Gastroesophageal sphincter (tissue), 4 donors: Measurements from ENCODE around the gene TOX2. TPM values are rescaled to one million over a fixed set of nuclear protein-coding genes. Genes with fewer than 3 reads are reported as not detected.

Experiments used
- ATAC-seq: fragments of 150-250 bp; one replicate; pipeline ENCODE4 v1.9.1; 2016; ENCODE audit warnings: mild to moderate bottlenecking, moderate library complexity
- H3K27ac ChIP-seq, 4 donors: fragments of 200-600 bp; sonication (generic) in 3 of 4; 1 replicate in 3 of 4; 2 replicates in 1 of 4; pipeline ENCODE4 v1.5.1; 2016 to 2019
- H3K27me3 ChIP-seq: fragments of 200-600 bp; sonication (generic); one replicate; pipeline ENCODE4 v1.5.1; 2019
- H3K36me3 ChIP-seq, 2 donors: fragments of 200-600 bp; sonication (generic); one replicate each; pipeline ENCODE4 v1.5.1; 2019; ENCODE audit warnings: control low read depth in 1 of 2
- H3K4me1 ChIP-seq, 3 donors: fragments of 200-600 bp; sonication (generic); 1 replicate in 2 of 3; 2 replicates in 1 of 3; pipeline ENCODE4 v1.5.1; 2016 to 2019; ENCODE audit warnings: control low read depth in 2 of 3
- H3K4me3 ChIP-seq, 2 donors: fragments of 200-600 bp; sonication (generic); one replicate each; pipeline ENCODE4 v1.5.1; 2019; ENCODE audit warnings: mild to moderate bottlenecking in 1 of 2, moderate library complexity in 1 of 2
- H3K9me3 ChIP-seq, 3 donors: fragments of 200-600 bp; sonication (generic); one replicate each; pipeline ENCODE4 v1.5.1; 2017 to 2019; ENCODE audit warnings: control low read depth in 2 of 3
- CTCF ChIP-seq, 4 experiments: fragments of 200-600 bp in 2 of 4; fragments of 450-650 bp in 2 of 4; sonication (generic) in 1 of 4; IDR thresholded peaks; one replicate each; pipeline ENCODE4 v1.5.1; 2017 to 2019; ENCODE audit warnings: antibody characterized with exemption in 4 of 4, mild to moderate bottlenecking in 2 of 4, moderate library complexity in 2 of 4
- EP300 ChIP-seq: sonication (generic); formaldehyde crosslinking; IDR thresholded peaks from one replicate; pipeline ENCODE4 v1.6.1; 2017; ENCODE audit warnings: antibody characterized with exemption, mild to moderate bottlenecking
- POLR2A ChIP-seq, 2 donors: fragments of 450-650 bp; IDR thresholded peaks; one replicate each; pipeline ENCODE4 v1.6.1; 2017; ENCODE audit warnings: antibody characterized with exemption in 2 of 2, mild to moderate bottlenecking in 2 of 2, moderate library complexity in 1 of 2
- POLR2AphosphoS5 ChIP-seq: sonication (generic); formaldehyde crosslinking; IDR thresholded peaks from one replicate; pipeline ENCODE4 v1.6.1; 2017; ENCODE audit warnings: antibody characterized with exemption
- WGBS, 2 donors: methylation state at CpG; one replicate each; pipeline ENCODE4 v1.1.5; 2018; ENCODE audit warnings: low coverage in 1 of 2; 5-methylcytosine and 5-hydroxymethylcytosine counted together
- total RNA-seq, 4 donors: library from RNA; depleted of rRNA; stranded (reverse); fragments of >200 nt; gene quantifications; one replicate each; pipeline ENCODE4 v1.1.0, GENCODE V29; 2016

Gene TOX2
- total RNA-seq, 4 donors from 2014 or later: 16.4 to 47.8 (median 40.3) TPM

- Histone ChIP-seq H3K27ac (no peak overlapping the region), H3K9me3 (peaks cover 0 to 29% (median 0%) of the 10 kb centered on the region in 3 donors), H3K27me3 (no peaks in the 10 kb centered on the region), H3K36me3 (no peaks in the 10 kb centered on the region), H3K4me1 (peaks cover 0 to 4% (median 0%) of the 10 kb centered on the region in 3 donors), H3K4me3 (no peak overlapping the region)
- TF ChIP-seq CTCF (IDR thresholded peaks at IDR 0.05): no peak
- ATAC-seq: no peak
- 21 to 27% methylated on average over 2 of the region's 4 CpGs for WGBS, 2 donors
These were observed 20.2 kb upstream of the TOX2 start for GRCh38 chr20:43894491-43894890.

- no peak overlapping the region for H3K4me3 ChIP-seq
- no peak for TF ChIP-seq CTCF (IDR thresholded peaks at IDR 0.05)
- TF ChIP-seq POLR2A (IDR thresholded peaks at IDR 0.05): no peak
- no peak for TF ChIP-seq POLR2AphosphoS5
- no peak for TF ChIP-seq EP300
- H3K36me3 ChIP-seq: no peaks in the 10 kb centered on the region
- H3K27me3 ChIP-seq: no peaks in the 10 kb centered on the region
- H3K9me3 ChIP-seq: peaks cover 0 to 21% (median 0%) of the 10 kb centered on the region in 3 donors
- peaks cover 0 to 12% (median 6%) of the 10 kb centered on the region in 3 donors for H3K4me1 ChIP-seq
- no peak overlapping the region for H3K27ac ChIP-seq
- ATAC-seq: no peak
- 75 to 100% methylated on average over 2 to 4 of the region's 4 CpGs for WGBS, 2 donors
These were observed 19.4 kb upstream of the TOX2 start for GRCh38 chr20:43895235-43895634.

- Histone ChIP-seq H3K9me3 (no peaks in the 10 kb centered on the region), H3K36me3 (no peaks in the 10 kb centered on the region), H3K4me3 (no peak overlapping the region), H3K4me1 (peaks cover 0 to 21% (median 9%) of the 10 kb centered on the region in 3 donors), H3K27ac (peak overlapping the region in 2 of 4 donors; percentile 21 to 49), H3K27me3 (no peaks in the 10 kb centered on the region)
- no peak for ATAC-seq
- TF ChIP-seq EP300 (no peak), POLR2AphosphoS5 (no peak), CTCF (IDR thresholded peaks at IDR 0.05) (no peak), POLR2A (IDR thresholded peaks at IDR 0.05) (no peak)
- 59 to 75% methylated on average over 7 to 8 of the region's 10 CpGs for WGBS, 2 donors
These were observed 15.2 kb upstream of the TOX2 start for GRCh38 chr20:43899274-43900120.

GRCh38 chr20:43900121-43900466 is 14.6 kb upstream of the TOX2 start:
- 0 to 9% methylated on average over 3 to 5 of the region's 5 CpGs for WGBS, 2 donors
- TF ChIP-seq EP300 (no peak), POLR2A (IDR thresholded peaks at IDR 0.05) (no peak), POLR2AphosphoS5 (peak; percentile 7), CTCF (IDR thresholded peaks at IDR 0.05) (no peak)
- Histone ChIP-seq H3K27me3 (no peaks in the 10 kb centered on the region), H3K4me1 (peaks cover 0 to 21% (median 9%) of the 10 kb centered on the region in 3 donors), H3K36me3 (no peaks in the 10 kb centered on the region), H3K9me3 (no peaks in the 10 kb centered on the region), H3K4me3 (no peak overlapping the region), H3K27ac (peak overlapping the region in 2 of 4 donors; percentile 21 to 49)
- ATAC-seq: peak; percentile 57

- 6 to 20% methylated on average over 2 to 4 of the region's 4 CpGs for WGBS, 2 donors
- H3K4me3 ChIP-seq: no peak overlapping the region
- peak overlapping the region in 2 of 4 donors; percentile 21 to 49 for H3K27ac ChIP-seq
- H3K4me1 ChIP-seq: peaks cover 0 to 21% (median 9%) of the 10 kb centered on the region in 3 donors
- no peaks in the 10 kb centered on the region for H3K9me3 ChIP-seq
- TF ChIP-seq POLR2AphosphoS5 (no peak), EP300 (no peak), CTCF (IDR thresholded peaks at IDR 0.05) (no peak), POLR2A (IDR thresholded peaks at IDR 0.05) (no peak)
- no peaks in the 10 kb centered on the region for H3K27me3 ChIP-seq
- no peaks in the 10 kb centered on the region for H3K36me3 ChIP-seq
- ATAC-seq: no peak
These were observed 14.2 kb upstream of the TOX2 start for GRCh38 chr20:43900496-43900895.
